GM11168 (cell line): ENCODE results near the gene EGLN1.

ENCODE experiments used
- in situ Hi-C: fragments of 300-500 bp; cut with MboI; formaldehyde crosslinking; loops from one replicate; pipeline ENCODE4 v1.12.0; 2022; ENCODE audit warnings: low sequenced_read_pairs; ENCODE audit not compliant: unreplicated experiment

Gene EGLN1

DNA sequence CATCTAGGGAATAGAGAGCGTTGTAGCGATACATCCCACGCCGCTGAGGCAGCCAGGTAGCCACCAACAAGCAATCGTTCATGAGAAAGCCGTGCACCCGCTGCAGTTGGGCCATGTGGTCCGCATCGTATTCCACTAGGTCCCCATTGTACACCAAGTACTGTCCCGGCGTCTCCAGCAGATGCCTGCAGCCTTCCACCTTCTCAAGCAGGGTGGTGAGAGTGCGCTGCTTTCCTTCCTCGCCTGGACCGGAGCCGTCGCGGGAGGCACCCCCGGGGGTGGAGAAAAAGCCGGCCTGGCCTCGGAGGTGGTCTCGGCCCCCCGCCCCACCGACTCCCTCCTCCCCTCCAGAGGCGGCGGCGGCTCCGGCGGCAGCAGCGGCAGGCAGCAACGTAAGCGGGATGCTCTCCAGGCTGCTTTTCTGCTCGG is 85.0 kb downstream of the EGLN1 start:
- in situ Hi-C loops = no loop called here

DNA sequence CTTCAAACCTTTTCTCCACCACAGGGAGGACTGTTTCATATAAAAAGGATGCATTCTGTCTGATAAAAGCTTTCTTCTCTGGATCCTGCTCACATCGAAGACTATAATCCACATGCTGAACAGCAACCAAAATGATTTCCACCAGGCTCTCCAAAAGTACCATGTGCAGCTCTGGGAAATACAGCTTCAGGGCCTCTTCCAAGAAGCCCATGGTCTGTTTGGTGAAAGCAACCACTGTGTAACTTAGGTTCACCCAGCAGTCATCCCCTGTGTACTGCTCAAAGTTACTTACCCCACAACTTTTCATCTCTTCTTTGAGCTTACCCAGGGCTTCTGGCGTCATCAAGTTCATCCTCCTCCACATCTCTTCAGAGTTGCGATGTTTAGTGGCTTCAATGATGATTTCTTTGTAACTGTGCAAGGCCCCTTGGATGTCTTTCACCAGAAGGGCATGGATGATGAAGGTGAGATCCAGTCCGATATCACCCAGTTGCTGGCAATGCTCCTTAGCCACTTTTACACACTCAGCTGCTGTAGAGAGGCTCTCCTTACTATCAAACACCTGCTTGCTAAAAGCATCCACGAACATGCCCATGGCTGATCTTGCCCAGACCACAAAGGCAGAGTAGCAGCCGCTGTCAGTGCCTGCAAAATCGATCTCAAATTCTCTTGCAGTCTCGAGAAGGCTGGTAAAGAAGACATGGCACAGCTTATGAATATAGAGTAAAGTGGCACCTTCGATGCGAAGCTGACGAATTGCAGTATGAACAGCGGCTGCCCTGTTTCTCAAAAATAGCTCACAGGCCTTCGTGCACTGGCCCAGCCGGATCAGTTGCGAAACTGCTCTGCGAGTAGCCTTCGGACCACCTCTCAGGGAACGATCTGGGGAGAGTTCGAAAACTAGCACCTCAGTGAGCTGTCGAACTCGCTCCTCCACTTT is 86.2 kb downstream of the EGLN1 start:
- in situ Hi-C loops = no loop called here

DNA sequence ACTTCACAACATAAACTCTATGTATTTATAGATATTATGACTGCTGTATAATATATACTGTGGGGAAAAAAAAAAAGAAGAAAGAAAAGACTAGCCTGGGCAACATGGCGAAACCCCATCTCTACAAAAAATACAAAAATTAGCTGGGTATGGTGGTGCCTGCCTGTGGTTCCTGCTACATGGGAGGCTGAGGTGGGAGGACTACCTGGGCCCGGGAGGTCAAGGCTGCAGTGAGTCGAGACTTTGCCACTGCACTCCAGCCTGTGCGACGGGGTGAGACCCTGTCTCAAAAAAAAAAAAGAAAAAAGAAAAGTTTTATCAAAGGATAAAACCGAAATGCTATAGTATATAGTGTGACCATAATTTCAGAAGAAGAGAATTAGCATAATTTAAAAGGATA is 87.1 kb downstream of the EGLN1 start:
- in situ Hi-C loops = no loop called here

DNA sequence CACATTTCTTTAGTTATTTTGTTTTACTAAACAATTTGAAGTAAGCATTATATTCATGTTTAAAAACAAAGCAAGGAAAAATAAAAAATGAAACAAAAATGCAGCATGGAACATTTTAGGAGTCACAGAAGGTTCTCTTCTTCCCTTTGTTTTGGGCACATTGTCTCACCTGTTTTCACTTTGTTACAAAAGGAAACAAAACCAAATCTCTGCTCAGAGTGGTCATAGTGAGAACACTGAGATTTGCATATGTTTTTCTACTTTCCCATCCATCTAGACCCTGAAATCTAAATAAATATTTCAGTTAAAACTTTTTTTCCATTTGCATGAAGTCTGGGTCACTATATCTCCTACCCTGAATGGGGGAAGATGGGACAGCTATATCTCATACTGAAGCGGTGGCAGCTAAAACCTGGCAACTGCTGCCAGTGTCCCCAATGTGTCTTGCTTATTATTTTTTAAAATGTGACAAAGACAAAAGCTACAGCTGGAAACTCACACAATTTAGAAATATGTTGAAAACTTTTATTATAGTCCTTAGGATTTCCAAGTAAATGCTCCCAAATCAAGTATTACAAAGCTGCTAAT is 87.9 kb downstream of the EGLN1 start:
- in situ Hi-C loops = no loop called here

DNA sequence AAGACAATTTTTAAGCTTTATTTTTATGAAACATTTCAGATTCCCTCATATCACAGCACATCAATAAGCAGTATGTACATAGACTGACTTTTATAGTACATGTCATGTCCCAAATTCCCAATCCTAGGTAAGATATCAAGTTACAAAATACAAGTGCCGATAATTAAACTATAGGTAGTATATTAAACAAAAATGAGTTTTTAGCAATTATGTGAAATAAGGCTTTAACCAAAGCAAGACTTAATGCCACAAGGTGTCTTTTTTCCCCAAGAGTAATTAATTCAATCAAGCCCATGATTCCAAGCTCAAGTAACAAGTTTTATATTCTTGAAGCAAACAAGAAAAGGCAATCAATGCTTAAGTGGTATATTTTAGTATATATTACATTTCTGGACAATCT is 89.3 kb downstream of the EGLN1 start:
- in situ Hi-C loops = no loop called here

DNA sequence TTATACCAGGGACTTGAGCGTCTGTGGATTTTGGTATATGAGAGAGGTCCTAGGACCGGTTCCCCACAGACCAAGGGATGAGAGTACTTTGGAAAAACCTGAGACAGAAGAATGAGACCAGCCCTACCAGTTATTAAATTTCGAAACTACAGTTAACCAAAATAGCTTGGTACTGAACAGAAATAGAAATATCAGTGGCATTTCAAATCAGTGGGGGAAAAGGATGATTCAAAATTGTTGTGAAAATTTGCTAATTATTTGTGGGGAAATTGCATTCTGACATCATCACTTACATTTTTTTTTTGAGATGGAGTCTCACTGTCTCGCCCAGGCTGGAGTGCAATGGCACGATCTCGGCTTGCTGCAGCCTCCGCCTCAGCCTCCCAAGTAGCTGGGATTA is 92.6 kb downstream of the EGLN1 start:
- in situ Hi-C loops = no loop called here

DNA sequence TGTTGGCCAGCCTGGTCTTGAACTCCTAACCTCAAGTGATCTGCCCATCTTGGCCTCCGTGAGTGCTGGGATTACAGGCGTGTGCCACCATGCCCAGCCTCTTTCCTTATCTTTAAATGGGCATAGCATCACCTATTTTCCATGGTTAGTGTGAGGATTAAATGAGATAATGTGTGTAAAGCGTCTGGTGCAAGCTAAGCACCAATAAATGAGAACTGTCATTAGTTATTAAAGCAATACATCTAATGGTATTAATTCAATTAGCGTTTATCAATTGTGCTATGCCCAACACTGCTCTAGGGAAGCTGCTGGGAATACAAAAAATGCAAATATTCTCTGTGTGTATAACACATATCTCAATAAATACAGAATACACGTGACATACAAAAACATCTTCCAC is 94.5 kb downstream of the EGLN1 start:
- in situ Hi-C loops = no loop called here

DNA sequence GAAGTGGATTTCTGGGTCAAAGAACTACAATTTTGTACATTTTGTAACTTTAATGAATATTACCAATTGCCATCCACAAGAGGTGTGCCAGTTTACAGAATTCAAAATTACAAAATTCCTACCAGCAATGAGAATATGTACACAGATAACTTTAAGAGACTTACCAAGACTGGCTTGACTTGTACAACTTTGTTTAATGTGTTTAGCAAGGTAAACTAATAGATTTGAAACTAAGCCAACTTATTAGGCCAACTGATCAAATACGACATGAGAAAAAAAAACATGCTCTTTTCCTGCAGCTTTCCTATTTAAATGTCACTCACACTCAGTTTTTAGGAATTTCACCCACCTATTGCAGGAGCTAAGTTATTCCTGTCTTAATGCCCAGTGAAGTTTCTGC is 95.8 kb downstream of the EGLN1 start:
- in situ Hi-C loops = no loop called here

DNA sequence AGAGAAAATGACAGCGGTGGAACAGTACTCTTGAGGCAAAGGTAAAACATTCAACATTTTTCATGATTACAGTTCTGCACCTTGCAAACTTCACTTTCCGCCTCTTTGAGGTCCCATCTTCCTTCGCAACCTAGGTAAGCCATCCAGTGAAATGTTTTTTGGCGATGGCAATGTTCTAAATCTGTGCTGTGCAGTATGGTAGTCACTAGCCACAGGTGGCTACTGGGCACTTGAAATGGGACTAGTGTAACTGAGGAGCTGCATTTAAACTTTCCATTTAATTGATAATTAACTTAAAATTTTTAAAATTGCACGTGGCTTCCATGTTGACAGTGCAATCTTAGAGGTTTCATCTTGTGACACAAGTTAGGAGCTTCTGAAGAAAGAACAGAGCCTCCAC is 97.4 kb downstream of the EGLN1 start:
- in situ Hi-C loops = no loop called here

DNA sequence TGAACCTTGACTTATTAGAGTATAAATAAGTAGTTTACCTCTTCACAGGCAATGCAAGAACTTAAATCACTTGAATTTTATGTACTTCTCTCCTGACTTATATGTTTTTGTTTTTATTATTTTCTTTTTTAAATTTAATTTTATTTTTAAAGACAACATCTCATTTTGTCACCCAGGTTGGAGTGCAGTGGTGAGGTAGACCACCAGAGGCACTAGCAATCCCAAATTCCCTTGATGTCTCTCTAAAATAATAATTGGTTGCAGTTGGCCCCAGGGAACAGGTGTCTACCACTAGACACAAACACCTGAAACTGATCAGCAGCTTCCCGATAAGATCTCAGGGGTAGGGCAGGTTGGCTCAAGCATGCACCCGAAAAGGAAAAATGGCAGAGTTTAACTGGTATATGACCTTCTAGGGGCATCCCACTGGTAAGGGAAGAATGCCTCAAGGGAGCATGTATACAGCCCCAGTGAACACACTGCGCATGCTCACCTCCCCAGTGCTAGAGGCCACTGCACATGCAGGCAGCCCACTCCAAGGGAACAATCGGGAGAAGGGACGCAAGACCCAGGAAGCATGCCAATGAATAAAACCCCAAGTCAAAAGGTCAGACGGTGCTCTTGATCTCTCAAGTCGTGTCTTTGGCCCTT is 99.1 kb downstream of the EGLN1 start:
- in situ Hi-C loops = no loop called here

DNA sequence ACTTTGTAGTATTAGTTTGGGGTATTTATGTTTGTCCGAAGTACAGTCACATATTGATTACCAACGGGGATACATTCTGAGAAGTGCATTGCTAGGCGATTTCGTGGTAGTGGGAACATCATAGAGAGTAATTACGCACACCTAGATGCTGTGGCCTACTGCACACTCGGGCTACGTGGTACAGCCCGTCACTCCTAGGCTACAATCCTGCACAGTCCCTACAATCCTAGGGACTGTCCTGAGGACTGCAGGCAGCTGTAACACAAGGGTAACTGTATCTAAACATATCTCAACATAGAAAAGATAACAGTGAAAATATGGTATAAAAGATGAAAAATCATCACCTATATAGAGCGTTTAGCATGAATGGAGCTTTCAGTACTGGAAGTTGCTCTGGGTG is 103.0 kb downstream of the EGLN1 start:
- in situ Hi-C loops = no loop called here

DNA sequence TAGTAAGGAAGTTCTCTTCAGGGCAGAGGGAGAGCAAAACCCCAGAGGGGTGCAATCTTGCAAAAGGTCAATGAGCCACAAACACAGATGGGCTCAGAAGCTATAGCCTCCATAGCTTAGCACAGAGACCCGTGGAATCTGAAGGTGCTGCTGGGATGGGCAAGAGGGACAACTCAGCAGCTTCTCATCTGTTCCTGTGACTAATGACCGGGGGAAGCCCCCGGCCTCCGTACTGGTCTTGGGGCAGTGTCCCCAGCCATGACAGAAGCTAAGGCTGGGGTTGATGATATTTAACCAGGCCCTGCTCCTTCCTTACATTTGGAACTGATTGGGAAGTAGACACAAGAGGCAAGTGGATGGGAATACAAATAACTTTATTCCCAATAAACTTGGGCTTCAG is 103.5 kb downstream of the EGLN1 start:
- in situ Hi-C loops = no loop called here

DNA sequence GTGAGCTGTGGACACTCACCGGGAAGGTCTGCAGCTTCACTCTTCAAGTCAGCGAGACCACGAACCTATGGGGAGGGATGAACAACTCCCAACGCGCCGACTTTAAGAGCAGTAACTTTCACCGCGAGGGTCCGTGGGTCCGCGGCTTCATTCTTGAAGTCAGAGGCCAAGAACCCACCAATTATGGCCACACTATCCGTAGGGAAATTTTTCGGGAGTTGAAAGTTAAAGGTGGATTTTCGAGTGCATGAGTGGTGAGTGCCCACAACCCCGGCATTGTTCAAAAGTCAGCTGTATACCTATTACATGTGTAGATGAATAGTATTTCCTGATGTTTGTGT is 104.1 kb downstream of the EGLN1 start:
- in situ Hi-C loops = no loop called here

DNA sequence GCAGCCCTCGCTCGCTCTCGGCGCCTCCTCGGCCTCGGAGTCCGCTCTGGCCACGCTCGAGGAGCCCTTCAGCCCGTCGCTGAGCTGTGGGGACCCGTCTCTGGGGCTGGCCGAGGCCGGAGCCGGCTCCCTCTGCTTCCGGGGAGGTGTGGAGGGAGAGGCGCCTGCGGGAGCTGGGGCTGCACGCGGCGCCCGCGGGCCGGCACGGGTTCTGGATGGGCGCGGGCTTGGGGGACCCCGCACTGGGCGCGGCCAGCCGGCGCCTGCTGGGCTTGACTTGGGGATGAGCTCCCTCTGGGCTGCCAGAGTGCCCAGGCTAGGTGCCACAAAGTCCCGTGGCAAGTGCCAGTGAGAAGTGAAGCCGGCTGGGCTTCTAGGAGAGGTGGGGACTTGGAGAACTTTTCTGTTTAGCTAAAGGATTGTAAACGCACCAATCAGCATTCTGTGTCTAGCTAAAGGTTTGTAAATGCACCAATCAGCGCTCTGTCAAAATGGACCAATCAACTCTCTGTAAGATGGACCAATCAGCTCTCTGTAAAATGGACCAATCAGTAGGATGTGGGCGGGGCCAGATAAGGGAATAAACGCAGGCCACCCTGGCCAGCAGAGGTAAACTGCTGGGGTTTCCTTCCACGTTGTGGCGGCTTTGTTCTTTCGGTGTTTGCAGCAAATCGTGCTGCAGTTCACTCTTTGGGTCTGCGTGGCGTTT is 104.6 kb downstream of the EGLN1 start:
- in situ Hi-C loops = no loop called here

DNA sequence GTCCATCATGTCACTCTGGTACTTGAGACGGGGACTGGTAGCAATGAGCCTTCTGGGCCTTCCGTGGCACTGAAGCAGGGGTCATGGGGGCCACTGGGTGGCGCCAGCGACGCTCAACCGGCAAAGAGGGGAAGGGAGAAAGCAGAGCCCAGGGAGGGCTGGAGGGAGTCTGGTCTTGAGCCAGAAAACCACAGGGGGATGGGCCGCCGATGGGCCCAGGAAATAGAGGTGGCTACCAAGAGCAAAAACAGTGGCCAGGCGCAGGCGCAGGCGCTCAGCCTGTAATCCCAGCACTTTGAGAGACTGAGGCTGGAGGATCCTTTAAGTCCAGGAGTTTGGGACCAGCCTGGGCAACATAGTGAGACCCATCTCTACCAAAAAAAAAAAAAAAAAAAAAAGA is 106.2 kb downstream of the EGLN1 start:
- in situ Hi-C loops = no loop called here
